NCI-H2227 (cell line): ENCODE results near the gene FARS2.

Experiments
- DNase-seq: peaks from one replicate; lab custom pipeline; 2025; ENCODE audit not compliant: unreplicated experiment; lab: John Stamatoyannopoulos, UW

The FARS2 gene

GRCh38 chr6:5416250-5416649 is 154.9 kb downstream of the FARS2 start:
- no peak for DNase-seq

- DNase-seq: no peak
Measured at GRCh38 chr6:5422321-5422915, 161.1 kb downstream of the FARS2 start.

GRCh38 chr6:5423251-5423650 is 161.9 kb downstream of the FARS2 start:
- no peak for DNase-seq

GRCh38 chr6:5424726-5425125 is 163.4 kb downstream of the FARS2 start:
- no peak for DNase-seq

- DNase-seq: no peak
Measured at GRCh38 chr6:5425267-5425666, 164.0 kb downstream of the FARS2 start.

- no peak for DNase-seq
Measured at GRCh38 chr6:5425797-5426196, 164.5 kb downstream of the FARS2 start.

- DNase-seq: no peak
Measured at GRCh38 chr6:5427586-5427985, 166.3 kb downstream of the FARS2 start.

- DNase-seq: no peak
Measured at GRCh38 chr6:5433324-5433723, 172.0 kb downstream of the FARS2 start.

GRCh38 chr6:5435449-5435848 is 174.1 kb downstream of the FARS2 start:
- DNase-seq: no peak

- no peak for DNase-seq
Measured at GRCh38 chr6:5438922-5439584, 177.7 kb downstream of the FARS2 start.

- no peak for DNase-seq
Measured at GRCh38 chr6:5439749-5440148, 178.4 kb downstream of the FARS2 start.

GRCh38 chr6:5442319-5442718 is 181.0 kb downstream of the FARS2 start:
- no peak for DNase-seq

- no peak for DNase-seq
Measured at GRCh38 chr6:5442916-5443315, 181.6 kb downstream of the FARS2 start.

GRCh38 chr6:5443491-5443890 is 182.2 kb downstream of the FARS2 start:
- no peak for DNase-seq

GRCh38 chr6:5446362-5447075 is 185.2 kb downstream of the FARS2 start:
- DNase-seq: no peak

- DNase-seq: no peak
Measured at GRCh38 chr6:5447921-5448320, 186.6 kb downstream of the FARS2 start.

GRCh38 chr6:5450073-5450472 is 188.8 kb downstream of the FARS2 start:
- DNase-seq: no peak

GRCh38 chr6:5453546-5453945 is 192.2 kb downstream of the FARS2 start:
- no peak for DNase-seq

- no peak for DNase-seq
Measured at GRCh38 chr6:5455142-5455541, 193.8 kb downstream of the FARS2 start.

GRCh38 chr6:5457041-5457440 is 195.7 kb downstream of the FARS2 start:
- DNase-seq: no peak

- DNase-seq: no peak
Measured at GRCh38 chr6:5457983-5458683, 196.8 kb downstream of the FARS2 start.

- DNase-seq: no peak
Measured at GRCh38 chr6:5459346-5459745, 198.0 kb downstream of the FARS2 start.
